Superior temporal gyrus (tissue), 1 donor: Measurements from ENCODE around the gene AK8.
"Not testable (repeated sequence)": the region's sequence is repeated elsewhere in the genome, so short reads cannot be mapped to it uniquely, and the experiment has no call there.

ENCODE experiments used
- DNase-seq: peaks from one replicate; pipeline ENCODE4 v3.0.0-alpha.2; 2016; ENCODE audit errors: extremely low spot score

AK8 gene

GRCh38 chr9:132742821-132743311 lies 135.2 kb downstream of the AK8 start:
- no peak for DNase-seq

GRCh38 chr9:132740526-132741309 lies 137.4 kb downstream of the AK8 start:
- no peak for DNase-seq

GRCh38 chr9:132739710-132740310 lies 138.3 kb downstream of the AK8 start:
- no peak for DNase-seq

GRCh38 chr9:132733260-132733815 lies 144.7 kb downstream of the AK8 start:
- no peak for DNase-seq

- no peak for DNase-seq
These were observed 145.5 kb downstream of the AK8 start for GRCh38 chr9:132732326-132733259.

- DNase-seq, result no peak
These were observed 146.9 kb downstream of the AK8 start for GRCh38 chr9:132731230-132731629.

GRCh38 chr9:132730054-132731033 lies 147.7 kb downstream of the AK8 start:
- DNase-seq, result no peak

- DNase-seq, result no peak
These were observed 148.7 kb downstream of the AK8 start for GRCh38 chr9:132729235-132729890.

- DNase-seq, result no peak
These were observed 149.6 kb downstream of the AK8 start for GRCh38 chr9:132728497-132728896.

- no peak for DNase-seq
These were observed 150.0 kb downstream of the AK8 start for GRCh38 chr9:132728071-132728470.

- DNase-seq, result no peak
These were observed 151.4 kb downstream of the AK8 start for GRCh38 chr9:132726576-132727130.

- DNase-seq, result no peak
These were observed 152.8 kb downstream of the AK8 start for GRCh38 chr9:132725306-132725705.

- DNase-seq, result no peak
These were observed 154.3 kb downstream of the AK8 start for GRCh38 chr9:132723809-132724208.

- DNase-seq, result no peak
These were observed 155.5 kb downstream of the AK8 start for GRCh38 chr9:132722564-132723065.

GRCh38 chr9:132721661-132722060 lies 156.4 kb downstream of the AK8 start:
- no peak for DNase-seq

GRCh38 chr9:132718381-132718928 lies 159.6 kb downstream of the AK8 start:
- not testable (repeated sequence) for DNase-seq

GRCh38 chr9:132717326-132717945 lies 160.6 kb downstream of the AK8 start:
- no peak for DNase-seq

GRCh38 chr9:132716007-132716406 lies 162.1 kb downstream of the AK8 start:
- no peak for DNase-seq

- DNase-seq, result no peak
These were observed 165.3 kb downstream of the AK8 start for GRCh38 chr9:132712753-132713152.
